Esophagus muscularis mucosa (tissue), 4 donors: ENCODE results near the gene IGFBP7.

Experiments
- EP300 ChIP-seq: sonication (generic); formaldehyde crosslinking; IDR thresholded peaks from one replicate; pipeline ENCODE4 v1.6.1; 2017; ENCODE audit warnings: antibody characterized with exemption
- POLR2A ChIP-seq: fragments of 450-650 bp; IDR thresholded peaks from one replicate; pipeline ENCODE4 v1.6.1; 2017; ENCODE audit warnings: antibody characterized with exemption, moderate library complexity, mild to moderate bottlenecking, low read depth
- POLR2AphosphoS5 ChIP-seq, 2 donors: sonication (generic); formaldehyde crosslinking; IDR thresholded peaks; one replicate each; pipeline ENCODE4 v1.6.1; 2017; ENCODE audit warnings: antibody characterized with exemption in 2 of 2
- TF ChIP-seq, protein P1 (sequence below), 3 experiments: fragments of 200-600 bp in 2 of 3; fragments of 450-650 bp in 1 of 3; sonication (generic) in 2 of 3; IDR thresholded peaks; one replicate each; pipeline ENCODE4 v1.5.1; 2017 to 2019; ENCODE audit warnings: antibody characterized with exemption in 3 of 3, mild to moderate bottlenecking in 2 of 3, moderate library complexity in 1 of 3

DNA sequence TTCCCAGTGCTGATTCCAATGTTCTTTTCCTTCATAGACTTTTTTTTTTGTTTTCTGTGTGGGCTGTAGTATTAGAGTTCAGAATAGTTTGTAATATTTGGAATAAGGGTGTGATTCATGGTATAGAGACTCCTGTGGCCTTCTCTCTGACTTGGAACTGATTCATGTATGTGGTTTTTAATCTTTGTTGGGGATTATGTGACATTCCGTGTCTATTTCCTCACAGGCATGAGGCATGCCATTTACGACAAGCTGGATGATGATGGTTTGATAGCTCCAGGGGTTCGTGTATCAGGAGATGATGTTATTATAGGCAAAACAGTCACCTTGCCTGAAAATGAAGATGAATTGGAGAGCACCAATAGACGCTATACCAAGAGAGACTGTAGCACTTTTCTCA lies 87.1 kb downstream of the IGFBP7 start:
- TF ChIP-seq, protein P1, sequence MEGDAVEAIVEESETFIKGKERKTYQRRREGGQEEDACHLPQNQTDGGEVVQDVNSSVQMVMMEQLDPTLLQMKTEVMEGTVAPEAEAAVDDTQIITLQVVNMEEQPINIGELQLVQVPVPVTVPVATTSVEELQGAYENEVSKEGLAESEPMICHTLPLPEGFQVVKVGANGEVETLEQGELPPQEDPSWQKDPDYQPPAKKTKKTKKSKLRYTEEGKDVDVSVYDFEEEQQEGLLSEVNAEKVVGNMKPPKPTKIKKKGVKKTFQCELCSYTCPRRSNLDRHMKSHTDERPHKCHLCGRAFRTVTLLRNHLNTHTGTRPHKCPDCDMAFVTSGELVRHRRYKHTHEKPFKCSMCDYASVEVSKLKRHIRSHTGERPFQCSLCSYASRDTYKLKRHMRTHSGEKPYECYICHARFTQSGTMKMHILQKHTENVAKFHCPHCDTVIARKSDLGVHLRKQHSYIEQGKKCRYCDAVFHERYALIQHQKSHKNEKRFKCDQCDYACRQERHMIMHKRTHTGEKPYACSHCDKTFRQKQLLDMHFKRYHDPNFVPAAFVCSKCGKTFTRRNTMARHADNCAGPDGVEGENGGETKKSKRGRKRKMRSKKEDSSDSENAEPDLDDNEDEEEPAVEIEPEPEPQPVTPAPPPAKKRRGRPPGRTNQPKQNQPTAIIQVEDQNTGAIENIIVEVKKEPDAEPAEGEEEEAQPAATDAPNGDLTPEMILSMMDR (IDR thresholded peaks at IDR 0.05) = no peak
- TF ChIP-seq POLR2A (no peak), POLR2AphosphoS5 (IDR thresholded peaks at IDR 0.05) (no peak), EP300 (no peak)
